Urinary bladder (tissue), 4 donors: ENCODE results near the gene VGLL4. TPM values are rescaled to one million over a fixed set of nuclear protein-coding genes. Genes with fewer than 3 reads are reported as not detected.
"Not testable (repeated sequence)": the region's sequence is repeated elsewhere in the genome, so short reads cannot be mapped to it uniquely, and the experiment has no call there.

Source experiments
- DNase-seq: peaks from one replicate; pipeline ENCODE4 v3.0.0-alpha.2; 2015; ENCODE audit errors: extremely low spot score
- H3K27ac ChIP-seq: one replicate; pipeline ENCODE4 v1.5.1; 2013; ENCODE audit warnings: low read depth, mild to moderate bottlenecking, moderate library complexity
- H3K36me3 ChIP-seq: one replicate; pipeline ENCODE4 v1.6.1; 2013; ENCODE audit warnings: mild to moderate bottlenecking, moderate library complexity; ENCODE audit not compliant: insufficient read depth
- H3K4me1 ChIP-seq: one replicate; pipeline ENCODE4 v1.6.1; 2013; ENCODE audit warnings: mild to moderate bottlenecking, moderate library complexity; ENCODE audit not compliant: insufficient read depth
- H3K4me3 ChIP-seq: one replicate; pipeline ENCODE4 v1.5.1; 2013; ENCODE audit warnings: low read depth, low read length
- WGBS: extraction: QIAGEN DNeasy Blood & Tissue Kit; methylation state at CpG from one replicate; pipeline ENCODE4 v1.1.7; 2013; 5-methylcytosine and 5-hydroxymethylcytosine counted together
- polyA plus RNA-seq: library from polyadenylated mRNA; stranded (reverse); fragments of 200-250 nt; gene quantifications from one replicate; pipeline ENCODE4 v1.2.3, GENCODE V29; 2013
- total RNA-seq: library from RNA; depleted of rRNA; stranded (reverse); fragments of >200 nt; gene quantifications from one replicate; pipeline ENCODE4 v1.2.3, GENCODE V29; 2014
- donor health status: healthy with polysubstance abuse.
- donor health status: healthy.

The VGLL4 gene
- total and polyA plus RNA-seq, 2 donors = 42.3 to 77.1 TPM

DNA sequence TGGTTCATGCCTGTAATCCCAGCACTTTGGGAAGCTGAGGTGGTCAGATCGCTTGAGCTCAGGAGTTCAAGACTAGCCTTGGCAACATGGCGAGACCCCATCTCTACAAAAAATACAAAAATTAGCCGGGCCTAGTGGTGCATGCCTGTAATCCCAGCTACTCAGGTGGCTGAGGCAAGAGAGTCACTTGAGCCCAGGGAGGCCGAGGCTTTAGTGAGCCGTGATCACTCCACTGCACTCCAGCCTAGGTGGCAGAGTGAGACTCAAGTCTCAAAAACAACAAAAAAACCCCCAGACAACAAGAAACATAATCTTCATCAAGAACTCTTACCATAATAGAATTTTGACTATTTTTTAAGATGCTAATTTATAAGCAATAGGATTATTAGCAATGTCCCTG is 117.6 kb downstream of the VGLL4 start:
- WGBS = 99% methylated on average over 5 of the region's 5 CpGs
- not testable (repeated sequence) for H3K4me3 ChIP-seq, DNase-seq, H3K4me1 ChIP-seq, H3K27ac ChIP-seq, H3K36me3 ChIP-seq

GRCh38 chr3:11523572-11524101 is 120.1 kb downstream of the VGLL4 start:
- no peak overlapping the region for H3K27ac ChIP-seq
- H3K4me1 ChIP-seq = no peaks in the 10 kb centered on the region
- no peaks in the 10 kb centered on the region for H3K36me3 ChIP-seq
- DNase-seq = no peak
- no peak overlapping the region for H3K4me3 ChIP-seq
- WGBS = 62% methylated on average over 7 of the region's 7 CpGs

DNA sequence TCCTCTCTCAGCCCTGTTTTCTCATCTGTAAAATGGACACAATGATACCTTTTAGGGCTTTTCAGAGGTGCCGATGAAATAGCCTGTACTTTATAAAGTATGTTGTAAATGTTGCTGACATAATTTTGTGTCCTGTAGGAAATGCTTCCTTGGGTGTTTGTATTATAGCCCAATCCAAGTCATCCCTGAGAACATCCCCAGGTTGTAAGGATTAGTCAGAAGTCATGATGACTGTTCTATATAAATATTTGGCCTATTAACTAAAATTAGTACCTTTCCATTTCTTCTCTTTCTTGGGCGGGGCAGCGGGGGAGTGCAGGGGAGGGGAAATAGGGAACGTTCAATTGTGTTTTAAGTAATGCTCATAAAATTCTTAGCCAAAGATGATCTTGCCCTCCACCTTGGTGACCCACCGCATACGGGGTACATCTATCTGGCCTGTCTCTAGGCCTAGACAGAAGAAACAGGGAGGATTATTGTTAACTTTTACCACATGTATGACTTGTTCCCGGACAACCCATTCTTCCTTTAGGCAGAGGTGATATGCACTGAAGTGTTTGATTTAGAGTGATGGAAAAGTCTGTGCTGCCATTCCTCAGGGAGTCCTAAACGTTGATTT is 120.7 kb downstream of the VGLL4 start:
- Histone ChIP-seq H3K4me1 (no peaks in the 10 kb centered on the region), H3K36me3 (no peaks in the 10 kb centered on the region), H3K4me3 (no peak overlapping the region), H3K27ac (no peak overlapping the region)
- no peak for DNase-seq
- 71% methylated on average over 8 of the region's 8 CpGs for WGBS

- no peaks in the 10 kb centered on the region for H3K36me3 ChIP-seq
- H3K4me1 ChIP-seq = no peaks in the 10 kb centered on the region
- WGBS = 93% methylated on average over 5 of the region's 5 CpGs
- no peak for DNase-seq
- H3K4me3 ChIP-seq = no peak overlapping the region
- H3K27ac ChIP-seq = no peak overlapping the region
Observed at GRCh38 chr3:11522398-11522715, 121.4 kb downstream of the VGLL4 start.

DNA sequence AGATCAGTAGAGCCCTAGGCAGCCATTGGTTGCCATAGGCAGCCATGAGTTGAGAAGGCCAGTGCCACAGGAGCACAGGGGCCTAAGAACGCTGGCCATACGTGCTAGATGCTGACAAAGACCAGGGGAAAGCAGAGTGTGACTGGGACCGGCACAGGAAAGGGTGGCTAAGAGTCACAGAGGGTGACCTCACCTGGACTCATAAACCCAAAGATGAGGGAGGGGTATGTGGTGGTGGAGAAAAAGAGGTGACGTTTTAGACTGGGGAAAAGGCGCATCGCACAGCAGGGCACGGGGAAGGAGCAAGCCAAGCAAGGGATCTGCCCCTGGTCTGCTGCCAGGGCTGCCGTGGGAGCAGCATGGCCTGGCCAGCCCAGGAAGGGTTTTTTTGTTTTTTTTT is 122.5 kb downstream of the VGLL4 start:
- WGBS = 94% methylated on average over 8 of the region's 8 CpGs
- no peak for DNase-seq
- H3K27ac ChIP-seq = no peak overlapping the region

DNA sequence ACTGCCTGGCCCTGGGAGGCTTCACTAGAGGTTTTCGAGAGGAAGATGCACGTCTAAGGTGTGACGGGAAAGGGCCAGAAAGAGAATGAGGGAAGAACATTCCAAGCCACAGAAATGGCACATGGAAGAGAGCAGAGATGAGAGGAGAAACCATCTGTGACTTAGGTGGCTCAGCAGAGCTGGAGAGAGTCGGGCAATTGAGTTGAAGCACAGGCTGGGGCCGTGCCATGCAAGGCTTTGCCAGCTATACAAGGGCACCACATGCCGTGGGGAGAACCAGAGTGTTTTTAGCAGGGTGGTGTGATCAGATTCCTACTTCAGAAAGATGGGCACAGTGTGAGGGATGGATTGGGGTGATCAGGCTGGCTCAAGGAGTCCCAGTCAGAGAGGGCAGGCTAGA is 126.1 kb downstream of the VGLL4 start:
- Histone ChIP-seq H3K36me3 (no peaks in the 10 kb centered on the region), H3K27ac (no peak overlapping the region), H3K4me3 (no peak overlapping the region), H3K4me1 (no peaks in the 10 kb centered on the region)
- 97% methylated on average over 6 of the region's 6 CpGs for WGBS
- no peak for DNase-seq

More for the DNA sequence above, 122.5 kb downstream of the VGLL4 start:
- Histone ChIP-seq H3K4me1 (no peaks in the 10 kb centered on the region), H3K4me3 (no peak overlapping the region), H3K36me3 (no peaks in the 10 kb centered on the region)

GRCh38 chr3:11514191-11514821 is 129.4 kb downstream of the VGLL4 start:
- Histone ChIP-seq H3K36me3 (no peaks in the 10 kb centered on the region), H3K4me1 (no peaks in the 10 kb centered on the region), H3K4me3 (no peak overlapping the region), H3K27ac (no peak overlapping the region)
- DNase-seq = no peak
- WGBS = 53% methylated on average over 7 of the region's 7 CpGs

- WGBS = 79% methylated on average over 3 of the region's 3 CpGs
- no peak overlapping the region for H3K27ac ChIP-seq
- no peak overlapping the region for H3K4me3 ChIP-seq
- no peaks in the 10 kb centered on the region for H3K36me3 ChIP-seq
- H3K4me1 ChIP-seq = no peaks in the 10 kb centered on the region
- DNase-seq = no peak
Observed at GRCh38 chr3:11513817-11514135, 129.9 kb downstream of the VGLL4 start.

- WGBS = 90% methylated on average over 27 of the region's 27 CpGs
- not testable (repeated sequence) for H3K4me3 ChIP-seq, H3K27ac ChIP-seq, H3K4me1 ChIP-seq, H3K36me3 ChIP-seq, DNase-seq
Observed at GRCh38 chr3:11513125-11513816, 130.4 kb downstream of the VGLL4 start.

DNA sequence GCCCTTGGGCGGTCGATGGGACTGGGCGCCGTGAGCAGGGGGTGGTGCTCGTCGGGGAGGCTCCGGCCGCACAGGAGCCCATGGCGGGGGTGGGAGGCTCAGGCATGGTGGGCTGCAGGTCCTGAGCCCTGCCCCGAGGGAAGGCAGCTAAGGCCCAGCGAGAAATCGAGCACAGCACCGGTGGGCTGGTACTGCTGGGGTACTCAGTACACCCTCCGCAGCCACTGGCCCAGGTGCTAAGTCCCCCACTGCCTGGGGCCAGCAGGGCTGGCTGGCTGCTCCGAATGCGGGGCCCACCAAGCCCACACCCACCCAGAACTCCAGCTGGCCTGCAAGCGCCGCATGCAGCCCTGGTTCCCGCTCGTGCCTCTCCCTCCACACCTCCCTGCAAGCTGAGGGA is 132.1 kb downstream of the VGLL4 start:
- H3K4me1 ChIP-seq = not testable (repeated sequence)

DNA sequence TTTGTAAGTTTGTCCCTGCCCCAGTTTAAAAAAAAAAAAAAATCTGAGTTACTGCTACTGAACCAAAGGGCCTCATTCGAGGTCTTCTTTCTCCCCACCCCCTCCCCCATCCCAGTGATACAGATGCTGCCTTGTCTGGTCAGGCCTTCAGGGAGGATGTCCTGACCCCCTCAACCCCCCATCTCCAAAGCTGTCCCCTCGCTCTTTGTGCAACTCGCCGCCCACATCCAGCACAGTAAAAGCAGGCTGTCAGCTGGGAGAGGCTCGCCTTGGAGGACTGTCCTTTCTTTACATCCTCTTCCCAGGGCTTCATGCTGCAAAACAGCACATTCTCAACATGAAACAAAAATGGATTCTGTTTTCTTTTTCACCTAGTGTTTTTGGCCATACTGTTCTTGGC is 133.4 kb downstream of the VGLL4 start:
- Histone ChIP-seq H3K36me3 (no peaks in the 10 kb centered on the region), H3K27ac (no peak overlapping the region), H3K4me1 (no peaks in the 10 kb centered on the region), H3K4me3 (no peak overlapping the region)
- DNase-seq = no peak
- WGBS = 75% methylated on average over 5 of the region's 5 CpGs

More for the DNA sequence above, 132.1 kb downstream of the VGLL4 start:
- not testable (repeated sequence) for DNase-seq, H3K36me3 ChIP-seq, H3K27ac ChIP-seq, H3K4me3 ChIP-seq
- 98% methylated on average over 16 of the region's 20 CpGs for WGBS

DNA sequence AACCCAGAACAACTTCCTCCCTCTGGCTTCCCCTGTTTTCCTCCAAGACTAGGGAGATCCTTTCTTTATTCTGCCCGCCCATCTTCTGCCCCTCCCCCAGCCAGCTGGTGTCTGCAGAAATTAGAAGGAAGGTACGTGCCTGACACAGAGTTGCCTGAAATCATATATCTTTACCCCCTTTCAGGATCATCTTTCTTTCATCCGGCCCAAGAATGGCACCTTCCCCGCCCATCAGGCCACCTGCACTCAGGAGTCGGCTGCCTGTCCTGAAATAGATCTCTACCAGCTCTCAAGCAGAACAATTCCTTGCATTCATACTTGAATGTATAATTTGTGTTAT is 133.7 kb downstream of the VGLL4 start:
- Histone ChIP-seq H3K36me3 (no peaks in the 10 kb centered on the region), H3K27ac (no peak overlapping the region), H3K4me3 (no peak overlapping the region), H3K4me1 (no peaks in the 10 kb centered on the region)
- WGBS = 47% methylated on average over 5 of the region's 5 CpGs
- no peak for DNase-seq

DNA sequence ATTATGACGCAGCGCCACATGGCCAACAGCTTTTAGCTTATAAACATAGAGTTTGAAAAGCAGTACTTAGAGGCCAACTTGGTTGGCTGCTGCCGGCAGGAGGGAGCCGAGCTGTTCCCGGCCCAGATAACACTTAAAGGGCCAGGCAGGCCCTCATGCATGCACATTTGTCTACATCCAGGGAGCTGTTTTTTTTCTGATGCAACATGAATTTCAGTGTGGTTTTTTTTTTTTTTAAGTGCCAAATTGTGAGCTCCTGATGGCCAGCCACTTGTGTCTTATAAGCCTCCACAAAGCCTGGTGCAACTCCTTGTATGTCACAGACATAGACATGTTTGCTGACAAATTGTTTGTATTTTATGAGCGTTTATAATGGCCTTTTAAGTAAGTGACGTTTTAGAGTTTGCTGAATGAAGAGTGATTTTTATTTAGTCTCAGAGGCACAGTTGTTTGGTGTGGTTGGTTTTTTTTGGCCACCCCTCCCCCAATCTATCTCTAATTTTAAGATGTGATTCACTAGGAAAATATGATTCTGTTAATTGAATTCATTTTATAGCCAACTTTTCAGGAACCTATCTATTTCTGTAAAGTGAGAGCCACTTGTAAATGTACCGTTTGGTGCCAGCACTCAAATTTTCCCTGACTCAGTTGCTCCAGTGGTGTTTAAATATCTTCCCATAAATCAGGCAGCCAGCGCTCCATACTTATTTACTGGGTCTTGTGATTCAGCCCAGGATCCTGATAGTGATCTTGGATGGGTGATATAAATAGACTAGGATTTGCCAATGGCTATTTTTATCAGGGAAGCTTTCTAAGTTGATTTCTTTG is 134.3 kb downstream of the VGLL4 start:
- Histone ChIP-seq H3K36me3 (no peaks in the 10 kb centered on the region), H3K27ac (no peak overlapping the region), H3K4me1 (no peaks in the 10 kb centered on the region), H3K4me3 (no peak overlapping the region)
- DNase-seq = peak; percentile 59
- WGBS = 11% methylated on average over 9 of the region's 9 CpGs
